Hematopoietic multipotent progenitor cell treated with erythropoietin and hydrocortisone succinate and interleukin-3 and kit ligand, for 6 days (in vitro differentiated cells): ENCODE results near the gene CNFN.
"Not testable (repeated sequence)": the region's sequence is repeated elsewhere in the genome, so short reads cannot be mapped to it uniquely, and the experiment has no call there.

Experiments used
- DNase-seq: peaks from one replicate; pipeline ENCODE4 v3.0.0-alpha.2; 2015

The CNFN gene

DNA sequence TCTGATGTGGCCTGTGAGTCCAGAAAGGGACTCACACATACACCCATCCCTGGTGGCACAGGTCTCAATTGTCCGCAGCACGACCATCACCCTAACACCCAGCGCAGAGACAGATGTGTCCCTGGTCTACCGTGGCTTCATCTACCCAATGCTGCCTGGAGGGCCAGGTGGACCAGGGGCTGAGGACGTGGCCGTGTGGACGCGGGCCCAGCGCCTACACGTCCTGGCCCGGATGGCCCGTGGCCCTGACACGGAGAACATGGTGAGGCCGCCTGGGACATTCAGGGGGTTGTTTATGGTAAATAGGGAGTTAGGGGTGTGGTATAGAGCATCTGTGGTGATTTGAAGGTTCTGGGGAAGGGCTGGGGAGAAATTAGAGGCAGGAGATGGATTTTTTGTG is 41.9 kb downstream of the CNFN start:
- no peak for DNase-seq

DNA sequence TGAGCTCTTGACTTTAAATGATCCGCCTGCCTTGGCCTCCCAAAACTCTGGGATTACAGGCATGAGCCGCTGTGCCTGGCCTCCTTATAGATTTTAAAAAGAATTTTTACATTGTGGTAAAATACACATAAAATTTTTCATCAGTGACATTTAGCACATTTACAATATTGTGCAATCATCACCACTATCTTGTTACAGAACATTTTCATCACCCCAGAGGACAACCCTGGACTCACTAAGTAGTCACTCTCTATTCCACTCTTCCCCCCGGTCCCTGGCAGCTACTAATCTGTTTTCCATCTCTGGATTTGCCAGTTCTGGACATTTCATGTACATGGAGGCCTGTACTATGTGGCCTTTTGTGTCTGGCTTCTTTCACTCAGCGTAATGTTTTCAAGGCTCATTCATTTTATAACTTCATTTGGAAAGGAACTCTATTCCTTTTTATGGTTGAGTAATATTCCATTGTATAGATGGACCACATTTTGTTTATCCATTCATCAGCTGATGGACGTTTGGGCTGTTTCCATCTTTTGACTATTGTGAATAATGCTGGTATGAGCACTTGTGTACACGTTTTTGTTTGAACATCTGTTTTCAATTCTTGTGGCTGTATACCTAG is 44.8 kb downstream of the CNFN start:
- DNase-seq, result no peak

DNA sequence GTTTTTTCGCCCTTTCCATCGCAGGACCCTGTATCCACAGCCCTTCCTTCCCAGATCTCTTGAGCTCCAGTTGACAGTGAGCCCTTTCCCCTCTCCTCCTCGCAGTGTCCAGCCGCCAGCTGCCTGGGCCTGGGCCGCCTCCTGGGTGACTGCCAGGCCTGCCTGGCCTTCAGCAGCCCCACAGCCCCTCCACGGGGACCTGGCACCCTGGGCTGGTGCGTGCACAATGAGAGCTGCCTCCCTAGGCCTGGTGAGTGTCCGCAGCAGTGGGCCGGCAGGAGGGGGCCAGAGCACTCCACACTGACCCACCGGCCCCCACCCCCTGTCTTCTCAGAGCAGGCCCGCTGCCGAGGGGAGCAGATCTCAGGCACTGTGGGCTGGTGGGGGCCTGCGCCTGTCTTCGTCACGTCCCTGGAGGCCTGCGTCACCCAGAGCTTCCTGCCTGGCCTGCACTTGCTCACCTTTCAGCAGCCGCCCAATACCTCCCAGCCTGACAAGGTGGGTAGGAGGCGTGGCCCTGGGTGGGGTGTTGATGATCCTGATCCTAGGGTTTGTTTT is 45.7 kb downstream of the CNFN start:
- no peak for DNase-seq

DNA sequence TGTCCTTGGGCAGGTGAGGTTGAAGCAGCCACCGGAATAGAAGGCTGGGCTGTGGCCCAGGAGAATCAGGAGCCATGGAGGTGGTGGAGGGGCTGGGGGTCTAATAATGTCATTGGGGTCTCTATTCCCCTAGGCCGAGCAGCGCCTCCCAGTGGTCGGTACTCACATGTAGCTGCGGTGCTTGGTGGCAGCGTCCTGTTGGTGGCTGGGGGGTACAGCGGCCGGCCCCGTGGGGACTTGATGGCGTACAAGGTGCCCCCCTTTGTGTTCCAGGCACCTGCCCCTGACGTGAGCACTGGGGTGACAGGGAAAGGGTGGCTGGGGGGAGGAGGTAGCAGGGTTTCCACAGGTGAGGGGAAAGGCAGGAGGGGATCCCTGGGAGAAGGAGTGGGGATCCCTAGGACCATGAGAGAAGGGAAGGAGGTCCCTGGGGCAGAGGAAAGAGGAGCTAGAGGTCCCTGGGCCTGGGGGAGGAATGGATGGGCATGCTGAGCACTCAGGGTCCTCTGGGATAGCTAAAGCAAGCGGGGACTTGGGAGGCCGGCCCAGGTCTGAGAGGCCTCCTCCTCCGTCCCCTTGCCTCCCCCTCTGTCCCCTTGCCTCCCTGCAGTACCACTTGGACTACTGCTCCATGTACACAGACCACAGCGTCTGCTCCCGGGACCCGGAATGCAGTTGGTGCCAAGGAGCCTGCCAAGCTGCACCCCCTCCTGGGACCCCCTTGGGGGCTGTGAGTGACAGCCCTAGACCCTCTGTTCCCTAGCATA is 46.6 kb downstream of the CNFN start:
- no peak for DNase-seq

DNA sequence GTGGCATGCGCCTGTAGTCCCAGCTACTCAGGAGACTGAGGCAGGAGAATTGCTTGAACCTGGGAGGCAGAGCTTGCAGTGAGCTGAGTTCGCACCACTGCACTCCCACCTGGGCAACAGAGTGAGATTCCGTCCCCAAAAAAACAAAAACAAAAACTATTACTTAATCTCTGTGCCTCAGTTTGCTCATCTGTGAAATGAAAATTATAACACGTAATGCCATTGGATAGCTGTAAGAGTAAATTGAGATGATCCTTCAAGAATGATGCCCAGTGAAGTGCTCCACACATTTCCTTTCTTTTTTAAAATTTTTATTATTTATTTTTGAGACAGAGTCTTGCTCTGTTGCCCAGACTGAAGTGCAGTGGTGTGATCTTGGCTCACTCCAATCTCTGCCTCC is 50.2 kb downstream of the CNFN start:
- DNase-seq, result not testable (repeated sequence)

DNA sequence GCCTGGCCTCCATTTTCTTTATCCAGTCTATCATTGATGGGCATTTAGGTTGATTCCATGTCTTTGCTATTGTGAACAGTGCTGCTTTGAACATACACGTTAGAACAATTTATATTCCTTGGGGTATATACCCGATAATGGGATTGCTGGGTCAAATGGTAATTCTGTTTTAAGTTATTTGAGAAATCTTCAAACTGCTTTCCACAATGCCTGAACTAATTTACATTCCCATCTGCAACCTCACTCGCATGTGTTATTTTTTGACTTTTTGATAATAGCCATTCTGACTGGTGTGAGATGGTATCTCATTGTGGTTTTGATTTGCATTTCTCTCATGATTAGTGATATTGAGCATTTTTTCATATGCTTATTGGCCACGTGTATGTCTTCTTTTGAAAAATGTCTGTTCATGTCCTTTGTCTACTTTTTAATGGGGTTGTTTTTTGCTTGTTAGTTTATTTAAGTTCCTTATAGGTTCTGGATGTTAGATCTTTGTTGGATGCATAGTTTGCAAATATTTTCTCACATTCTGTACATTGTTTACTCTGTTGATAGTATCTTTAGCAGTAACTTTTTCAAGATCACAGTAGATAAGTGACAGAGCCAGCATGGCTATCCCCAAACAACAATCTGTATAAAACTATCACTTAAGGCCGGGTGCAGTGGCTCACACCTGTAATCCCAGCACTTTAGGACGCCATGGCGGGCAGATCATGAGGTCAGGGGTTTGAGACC is 50.8 kb downstream of the CNFN start:
- not testable (repeated sequence) for DNase-seq
